Hippocampal formation (tissue), 2 donors: Measurements from ENCODE around the gene C11orf21.

Experiments used
- DNase-seq, 2 donors: peaks; one replicate each; lab custom pipeline; 2025; lab: John Stamatoyannopoulos, UW

C11orf21 gene

DNA sequence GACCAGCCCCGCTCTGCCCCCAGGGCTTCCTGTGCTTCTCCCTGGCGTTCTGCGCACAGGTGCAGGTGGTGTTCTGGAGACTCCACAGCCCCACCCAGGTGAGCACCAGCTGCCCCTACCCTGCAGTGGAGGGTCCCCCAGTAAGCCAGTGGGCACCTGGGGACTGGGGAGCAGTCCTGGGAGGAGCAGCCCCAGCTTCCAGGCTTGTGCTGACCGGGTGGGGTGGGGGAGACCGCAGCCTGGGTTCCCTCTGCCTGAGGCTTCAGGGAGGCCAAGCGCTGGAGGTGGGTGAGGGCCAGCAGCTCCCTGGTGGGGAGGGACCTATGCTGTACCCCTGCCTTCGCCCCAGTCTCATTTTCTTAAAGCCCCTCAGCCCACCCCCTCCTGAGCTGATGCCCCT is 7.0 kb upstream of the C11orf21 start:
- DNase-seq = no peak

DNA sequence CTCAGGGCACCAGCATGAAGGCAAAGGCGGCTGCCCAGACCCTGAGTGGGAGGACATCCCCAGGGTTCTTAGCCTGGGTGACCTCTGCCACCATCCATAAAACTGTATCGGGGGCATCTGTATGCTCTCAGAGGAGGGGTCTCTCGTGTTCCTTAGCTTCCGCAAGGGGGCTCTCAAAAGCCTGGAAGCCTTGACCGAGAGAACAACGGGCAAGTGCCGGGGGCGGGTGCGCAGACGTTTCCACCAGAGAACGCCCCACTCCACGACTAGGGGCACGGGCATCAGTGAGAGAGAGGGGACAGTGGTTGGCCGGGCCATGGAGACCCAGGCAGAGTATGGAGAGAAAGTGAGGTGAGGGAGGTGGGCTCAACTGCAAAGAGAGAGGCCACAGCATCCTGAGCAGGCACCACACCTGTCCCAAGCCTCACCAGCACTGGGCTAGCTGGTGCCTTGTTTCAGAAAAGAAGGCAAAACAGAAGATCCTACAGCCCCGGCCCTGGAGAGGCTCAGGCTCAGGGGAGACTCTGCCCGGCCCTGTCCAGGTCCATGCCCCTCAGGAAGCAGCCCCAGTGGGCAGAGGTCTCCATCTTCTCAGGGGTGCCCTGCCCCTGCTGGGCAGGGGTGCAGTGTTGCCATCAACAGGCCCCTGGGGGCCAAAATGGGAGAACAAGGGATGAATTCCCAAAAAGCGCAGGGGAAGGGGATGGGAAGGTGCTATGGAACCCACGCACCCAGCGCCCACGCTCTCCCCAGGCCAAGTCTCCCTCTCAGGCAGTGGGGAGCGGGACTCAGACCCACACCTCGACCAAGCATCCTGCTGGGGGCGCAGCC is 6.0 kb upstream of the C11orf21 start:
- no peak for DNase-seq

DNA sequence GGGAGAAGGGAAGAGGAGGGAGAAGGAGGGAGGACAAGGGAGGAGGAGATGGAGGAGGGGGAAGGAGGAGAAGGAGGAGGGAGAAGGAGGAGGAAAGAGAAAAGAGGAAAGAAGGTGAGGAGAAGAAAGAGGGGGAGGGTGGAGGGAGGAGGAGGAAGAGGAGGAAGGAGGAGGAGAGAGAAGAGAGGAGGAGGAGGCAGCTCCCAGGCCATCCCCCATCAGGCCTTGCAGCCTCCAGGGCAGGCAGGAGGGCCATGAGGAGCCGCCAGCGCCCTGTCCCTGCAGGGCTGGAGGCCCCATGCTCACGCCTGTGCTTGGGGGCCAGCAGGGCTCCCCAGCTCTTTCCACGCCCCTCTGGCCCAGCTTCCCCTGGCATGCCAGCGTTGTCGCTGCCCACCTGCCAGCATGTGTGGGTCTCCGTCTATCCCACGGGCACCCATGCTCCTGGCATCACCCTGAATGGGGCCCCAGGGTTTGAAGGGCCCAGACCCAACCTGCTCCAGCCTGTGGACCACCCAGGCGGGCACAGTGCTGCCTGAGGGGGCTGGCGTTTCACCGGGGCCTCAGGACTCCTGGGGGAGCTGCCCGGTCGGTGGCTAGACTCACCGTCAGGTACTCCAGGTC is 5.3 kb upstream of the C11orf21 start:
- DNase-seq = no peak

DNA sequence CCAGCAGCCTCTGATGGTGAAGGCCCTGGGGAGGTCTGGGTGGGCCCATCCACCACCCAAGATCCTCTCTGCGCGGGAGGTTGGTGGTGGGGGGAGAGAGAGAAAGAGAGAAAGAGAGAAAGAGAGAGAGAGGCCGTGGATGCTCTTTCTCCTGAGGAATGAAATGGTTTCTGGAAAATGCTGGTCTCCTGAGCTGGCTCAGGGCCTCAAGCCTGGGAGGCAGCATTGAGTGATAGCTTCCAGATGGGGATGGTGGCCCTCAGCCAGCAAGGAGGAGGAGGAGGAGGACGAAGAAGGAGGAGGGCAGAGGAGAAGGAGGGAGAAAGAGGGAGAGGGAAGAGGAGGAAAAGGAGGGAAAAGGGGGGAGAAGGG is 4.7 kb upstream of the C11orf21 start:
- DNase-seq = no peak

DNA sequence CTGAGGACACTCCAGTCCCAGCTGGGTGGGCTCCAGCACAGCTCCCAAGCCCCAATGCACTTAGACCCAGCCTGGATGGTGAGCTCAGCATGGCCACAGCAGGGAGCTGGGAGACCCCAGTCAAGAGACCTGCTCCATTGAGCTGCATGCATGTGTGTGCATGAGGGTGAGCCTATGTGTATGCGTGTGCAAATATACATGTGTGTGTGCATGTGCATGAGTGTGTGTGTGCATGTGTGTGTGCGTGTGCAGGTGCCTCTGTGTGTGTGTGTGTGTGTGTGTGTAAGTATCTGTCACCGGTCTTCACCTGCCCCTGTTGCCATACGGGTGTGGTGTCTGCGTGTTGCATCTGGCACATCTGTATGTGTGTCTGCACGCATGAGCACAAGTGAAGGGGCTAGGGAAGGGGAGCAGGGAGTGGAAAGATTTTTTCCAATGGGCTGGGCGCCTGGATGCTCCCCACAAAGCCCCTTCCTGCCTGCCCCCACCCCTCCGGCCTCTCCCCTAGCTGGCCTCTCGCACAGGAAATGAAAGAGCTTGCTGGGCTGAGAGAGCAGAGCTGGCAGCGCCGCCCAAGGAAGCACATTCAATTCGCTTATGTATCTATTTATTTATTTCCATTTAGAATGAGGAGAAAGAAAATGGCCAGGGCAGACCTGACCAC is 4.2 kb upstream of the C11orf21 start:
- no peak for DNase-seq

DNA sequence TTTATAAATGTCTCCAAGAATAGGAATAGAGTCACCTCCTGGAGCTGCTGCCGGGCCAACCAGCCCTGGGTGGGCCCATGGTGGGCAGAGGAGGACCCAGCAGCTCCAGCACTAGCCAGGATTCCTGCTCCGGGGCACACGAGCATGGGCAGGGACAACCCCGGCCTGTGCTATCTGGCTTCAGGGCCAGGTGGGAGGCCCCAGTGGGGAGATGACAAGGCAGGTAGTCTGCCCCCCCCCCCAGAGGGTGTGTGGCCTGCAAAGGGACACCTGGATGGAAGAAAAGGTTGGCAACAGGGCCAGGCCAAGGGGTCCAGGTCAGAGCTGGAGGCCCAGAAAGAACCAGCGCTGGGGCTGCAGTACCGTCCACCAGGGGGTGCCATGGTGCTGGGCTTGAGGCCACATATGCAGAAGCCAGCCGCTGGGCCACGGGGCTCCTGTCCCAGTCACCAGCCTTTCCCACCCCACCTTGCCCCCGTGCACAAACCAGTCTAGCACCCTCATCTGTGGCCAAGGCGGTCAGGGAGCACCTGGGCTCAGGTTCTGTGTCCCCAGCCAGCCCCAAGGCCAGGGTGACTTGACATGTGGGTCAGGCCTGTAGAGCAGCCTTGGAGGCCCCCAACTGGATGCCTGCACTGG is 3.5 kb upstream of the C11orf21 start:
- DNase-seq = peak; percentile 41 to 64

DNA sequence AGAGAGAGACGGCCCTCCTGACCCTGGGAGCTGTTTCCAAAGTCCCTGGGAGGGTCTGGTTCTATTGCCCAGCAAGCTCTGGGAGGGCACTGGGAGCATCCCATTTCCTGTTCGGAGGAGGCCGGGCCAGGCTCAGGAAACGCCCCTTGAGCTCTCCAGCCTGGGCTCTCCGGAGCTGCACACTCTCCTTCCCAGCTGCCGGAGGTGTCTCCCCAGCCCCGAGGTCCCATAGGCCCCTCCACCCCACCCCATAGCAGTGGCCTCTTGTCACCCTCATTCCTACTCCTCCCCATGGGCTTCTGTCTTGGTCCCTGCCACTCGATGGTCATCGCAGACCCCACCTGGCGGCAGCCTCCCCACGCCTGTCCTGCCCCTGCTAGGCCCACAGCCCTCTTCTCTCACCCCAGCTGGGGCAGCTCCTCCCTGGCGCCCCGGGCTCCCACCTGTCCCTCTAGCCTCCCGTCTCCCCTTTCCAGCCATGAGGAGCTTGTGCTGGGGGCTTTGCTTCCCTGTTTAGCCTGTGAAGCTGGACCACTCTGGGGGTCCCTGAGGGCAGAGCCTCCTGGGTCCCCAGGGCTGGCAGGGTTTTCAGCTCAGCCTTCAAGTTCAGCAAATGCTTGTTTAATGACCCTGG is 2.9 kb upstream of the C11orf21 start:
- DNase-seq = no peak

DNA sequence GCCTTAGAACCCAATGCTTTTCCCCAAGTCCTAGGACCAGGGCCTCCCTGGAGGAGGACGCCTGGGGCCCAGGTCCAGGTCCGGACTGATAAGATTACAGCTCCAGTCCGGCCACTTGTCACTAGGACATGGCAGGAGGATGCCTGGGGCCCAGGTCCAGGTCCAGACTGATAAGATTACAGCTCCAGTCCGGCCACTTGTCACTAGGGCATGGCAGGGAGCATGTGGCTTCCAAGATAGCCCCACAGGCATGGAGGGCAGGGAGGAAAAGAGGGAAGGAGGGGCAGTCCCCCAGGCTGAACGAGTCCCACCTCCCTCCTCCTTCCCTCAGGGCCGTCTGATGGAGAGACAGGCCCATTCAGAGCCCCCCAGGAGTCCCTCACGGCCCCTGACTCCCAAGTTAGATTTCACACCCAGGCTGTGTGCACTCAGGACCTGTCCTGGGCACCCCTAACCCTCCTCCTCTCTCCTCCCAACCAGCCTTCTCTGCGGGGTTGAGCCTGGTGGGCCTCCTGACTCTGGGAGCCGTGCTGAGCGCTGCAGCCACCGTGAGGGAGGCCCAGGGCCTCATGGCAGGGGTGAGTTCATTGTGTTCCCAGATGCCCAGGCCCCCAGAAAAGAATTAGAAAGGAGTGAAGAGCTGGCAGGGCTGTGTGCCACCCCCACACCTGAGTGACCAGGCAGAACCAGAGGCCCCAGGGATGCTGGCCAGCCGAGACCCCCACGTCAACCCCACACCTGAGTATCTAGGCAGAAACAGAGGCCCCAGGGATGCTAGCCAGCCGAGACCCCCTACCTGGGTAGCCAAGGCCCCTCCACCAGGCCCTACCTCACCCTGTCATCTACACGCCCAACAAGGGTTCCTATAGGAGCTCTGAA is 2.1 kb upstream of the C11orf21 start:
- DNase-seq = no peak

DNA sequence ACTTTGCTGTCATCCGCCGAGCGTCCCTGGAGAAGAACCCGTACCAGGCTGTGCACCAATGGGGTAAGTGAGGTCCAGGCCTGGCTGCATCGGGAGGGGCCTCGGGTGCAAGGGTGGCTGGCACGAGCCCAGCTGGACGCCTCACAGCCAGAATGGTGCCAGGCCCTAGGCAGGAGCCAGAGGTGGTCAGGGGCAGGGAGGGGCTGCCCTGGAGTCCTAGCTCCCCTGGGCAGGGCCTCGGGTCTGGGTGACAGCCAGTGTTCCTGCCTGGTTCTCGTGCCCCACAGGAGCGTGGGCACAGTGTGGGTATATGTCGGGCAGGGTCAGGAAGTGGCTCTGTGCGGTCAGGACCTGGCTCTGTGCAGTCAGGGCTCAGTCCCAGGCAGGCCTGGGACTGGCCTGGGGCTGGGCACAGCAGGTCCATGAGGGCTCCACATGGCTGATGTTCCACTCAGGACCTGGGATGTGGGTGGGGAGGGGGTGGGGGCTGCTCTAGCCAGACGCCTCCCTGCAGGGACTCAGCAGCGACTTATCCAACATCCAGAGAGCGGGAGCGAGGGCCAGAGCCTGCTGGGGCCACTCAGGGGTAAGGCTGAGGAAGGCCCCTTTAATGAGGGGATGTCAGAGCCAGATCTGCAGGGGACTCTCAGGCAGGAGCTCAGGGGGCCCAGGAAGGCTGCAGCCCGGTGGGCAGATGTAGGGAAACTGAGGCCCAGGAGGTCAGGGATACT is 1.3 kb upstream of the C11orf21 start:
- DNase-seq = peak in 1 of 2 donors; percentile 17

DNA sequence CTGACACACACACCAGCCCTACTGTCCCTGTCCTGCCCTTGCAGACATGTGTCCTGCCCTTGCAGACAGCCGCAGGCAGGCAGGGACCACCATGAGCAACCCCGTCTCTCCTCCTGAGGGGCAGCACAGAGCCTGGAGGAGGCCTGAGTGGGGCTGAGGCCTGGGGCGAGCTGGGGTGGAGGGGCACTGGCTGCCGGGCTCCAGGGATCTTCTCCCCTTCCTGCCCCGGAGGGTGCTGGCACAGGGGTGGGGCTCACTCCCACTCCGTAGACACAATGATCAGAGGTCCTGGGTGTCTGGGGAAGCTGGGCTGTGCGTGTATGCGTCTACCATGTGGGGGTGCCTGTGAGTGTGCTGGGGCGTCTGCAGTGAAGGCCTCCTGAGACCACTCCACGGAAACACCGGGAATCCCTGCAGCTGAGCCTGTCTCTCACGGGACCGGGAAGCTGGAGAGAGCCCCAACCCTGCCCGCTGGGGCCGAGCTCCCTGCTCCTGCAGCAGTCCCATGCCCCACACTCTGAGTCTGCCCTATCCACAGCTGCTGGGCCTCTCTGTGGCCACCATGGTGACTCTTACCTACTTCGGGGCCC is 683 bp upstream of the C11orf21 start:
- DNase-seq = no peak

DNA sequence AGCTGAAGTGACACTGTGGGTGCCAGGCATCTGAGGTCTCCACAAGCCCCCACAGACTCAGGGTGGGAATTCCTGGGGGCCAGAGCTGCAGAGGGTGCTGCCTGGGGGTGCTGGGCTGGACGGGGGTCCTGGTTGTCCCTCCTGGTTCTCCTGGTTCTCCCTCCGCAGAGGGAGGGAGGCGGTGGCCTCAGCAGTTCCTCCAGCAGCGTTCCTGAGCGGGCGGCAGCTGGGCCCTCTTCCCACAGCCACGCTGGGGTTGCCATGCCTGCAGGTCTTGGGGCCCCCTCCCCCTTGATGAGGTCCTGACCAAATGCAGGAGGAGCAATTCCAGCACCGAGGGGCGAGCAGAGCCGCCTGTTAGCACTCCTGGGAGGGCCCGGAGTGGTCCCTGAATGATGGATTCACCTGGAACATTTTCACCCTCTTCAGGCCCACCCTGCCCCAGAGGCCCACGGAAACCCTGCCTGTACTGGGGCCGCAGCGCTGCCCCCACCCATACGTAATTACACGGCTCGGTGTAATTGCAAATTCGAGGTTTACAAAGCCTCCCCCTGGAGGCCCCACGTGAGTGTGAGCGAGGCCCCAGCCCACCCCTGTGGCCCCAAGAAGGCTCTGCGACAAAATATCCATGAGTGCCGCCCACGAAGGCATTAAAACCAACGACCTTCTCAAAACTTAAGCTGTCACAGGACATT is 635 bp downstream of the C11orf21 start:
- no peak for DNase-seq

DNA sequence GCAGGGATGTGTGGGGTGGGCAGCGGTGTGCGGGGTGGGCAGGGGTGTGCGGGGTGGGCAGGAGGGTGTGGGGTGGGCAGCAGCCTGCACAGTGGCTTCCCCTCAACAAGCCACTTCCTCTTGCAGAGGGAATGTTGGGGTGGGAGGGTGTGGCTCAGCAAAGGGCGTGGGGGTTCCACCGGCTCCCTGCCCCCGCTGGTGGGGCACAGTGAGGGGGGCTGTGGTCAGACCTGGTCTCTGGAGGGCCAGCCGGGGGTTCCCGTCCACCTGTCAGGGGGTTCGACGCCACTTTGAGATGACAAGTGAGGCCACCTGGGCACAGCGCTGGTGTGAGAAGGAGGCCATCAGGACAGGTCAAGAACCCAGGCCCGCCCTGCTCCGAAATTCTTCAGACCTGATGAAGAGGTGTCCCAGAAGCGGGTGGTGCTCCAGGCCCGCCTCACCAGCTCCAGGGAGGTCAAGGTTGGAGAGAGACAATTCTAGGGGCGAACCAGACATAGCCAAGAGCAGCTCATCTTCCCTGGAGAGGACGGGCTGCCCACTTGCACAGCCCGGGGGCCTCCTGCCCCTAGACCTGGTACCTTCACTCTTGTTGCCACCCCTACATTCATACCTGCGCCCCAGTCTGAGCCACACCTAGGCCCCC is 1.3 kb downstream of the C11orf21 start:
- no peak for DNase-seq

DNA sequence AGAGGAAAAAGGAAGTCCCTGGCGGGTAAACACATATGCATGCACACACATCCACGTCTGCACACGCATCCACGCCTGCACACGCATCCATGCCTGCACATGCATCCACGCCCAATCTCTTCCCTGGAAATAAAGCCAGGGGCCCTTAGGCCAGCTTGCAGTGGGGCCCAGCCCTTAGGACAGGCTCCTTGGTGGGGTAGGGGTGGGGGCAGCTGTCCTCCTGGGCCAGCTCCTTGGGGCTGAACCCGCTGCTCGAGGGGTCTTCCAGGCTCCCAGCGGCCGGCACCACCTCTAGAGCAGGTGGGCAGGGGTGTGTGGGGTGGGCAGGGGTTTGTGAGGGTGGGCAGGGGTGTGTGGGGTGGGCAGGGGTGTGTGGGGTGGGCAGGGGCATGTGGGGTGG is 1.9 kb downstream of the C11orf21 start:
- no peak for DNase-seq

DNA sequence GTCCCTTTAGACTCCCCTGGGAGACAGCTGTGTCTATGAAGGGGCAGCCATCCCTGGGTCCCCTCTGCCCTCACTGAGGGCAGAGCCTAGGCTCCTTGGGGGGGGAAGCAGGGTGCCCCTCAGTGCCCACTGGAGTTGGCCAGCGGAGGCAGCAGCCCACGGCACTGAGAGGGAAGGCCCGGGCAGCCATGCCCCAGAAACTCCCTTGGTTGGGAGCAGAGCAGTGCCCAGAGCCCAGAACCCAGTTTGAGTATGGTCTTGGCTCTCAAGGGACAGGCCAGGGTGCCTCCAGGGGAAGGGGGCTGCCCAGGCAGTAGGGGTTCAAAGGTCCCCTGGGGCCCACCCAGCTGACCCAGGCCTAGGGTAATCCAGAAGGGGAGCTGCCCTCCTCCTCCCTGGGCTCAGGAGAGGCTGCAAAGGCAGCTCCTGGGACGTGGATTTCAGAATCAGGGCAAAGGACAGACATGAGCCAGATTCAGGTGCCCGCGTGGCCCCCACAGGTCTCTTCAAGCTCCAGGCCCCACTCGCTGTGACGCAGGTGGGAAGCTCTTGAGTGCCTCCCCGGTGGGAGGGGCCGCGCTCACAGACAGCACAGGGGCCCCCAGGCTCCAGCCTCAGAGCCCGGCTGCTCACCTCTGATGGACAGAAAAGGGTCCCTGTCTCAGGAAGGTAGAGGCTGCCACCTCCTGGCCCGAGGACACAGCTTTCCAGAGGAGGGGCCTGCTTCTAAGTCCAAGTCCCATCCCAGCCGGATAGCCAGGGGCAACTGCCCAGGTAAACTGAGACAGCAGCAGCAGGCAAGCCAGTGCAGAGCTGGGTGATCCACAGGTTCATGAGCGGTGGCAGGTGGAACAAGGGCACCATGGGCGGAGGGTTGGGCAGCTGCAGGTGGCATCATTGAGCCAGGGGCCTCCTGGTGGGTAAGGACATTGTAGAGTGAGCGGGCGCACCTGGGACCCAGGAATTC is 2.6 kb downstream of the C11orf21 start:
- no peak for DNase-seq

DNA sequence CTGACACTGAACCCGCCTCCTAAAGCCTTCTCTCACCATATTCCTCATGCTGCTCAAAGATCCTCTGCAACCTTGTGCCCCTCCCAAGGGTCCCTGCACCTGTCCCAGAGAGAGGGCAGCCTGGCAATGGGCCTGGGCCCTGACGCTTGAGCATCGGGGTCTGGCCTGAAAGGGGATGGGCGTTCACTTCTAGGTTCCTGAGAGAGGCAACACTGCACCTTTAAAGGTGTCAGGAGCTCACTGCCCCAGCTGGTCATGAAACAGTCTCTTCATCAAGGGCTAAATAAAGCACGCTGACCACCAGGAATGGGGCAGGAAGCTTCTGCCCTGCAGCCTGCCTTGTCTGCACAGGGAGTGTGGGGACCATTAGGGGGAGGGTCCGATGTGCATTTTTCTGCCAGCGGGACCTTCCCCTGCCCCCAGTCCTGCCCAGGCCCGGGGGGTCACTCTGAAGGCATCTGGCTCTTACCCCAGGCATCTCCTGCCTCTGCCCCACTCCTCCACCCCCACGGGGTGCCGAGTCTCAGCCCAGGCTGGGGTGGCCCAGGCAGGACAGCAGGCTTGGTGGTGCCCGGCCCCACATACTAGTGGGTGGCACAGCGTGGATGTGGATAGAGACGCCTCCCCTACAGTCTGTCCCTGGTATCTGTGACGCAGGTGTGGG is 3.5 kb downstream of the C11orf21 start:
- DNase-seq = no peak

DNA sequence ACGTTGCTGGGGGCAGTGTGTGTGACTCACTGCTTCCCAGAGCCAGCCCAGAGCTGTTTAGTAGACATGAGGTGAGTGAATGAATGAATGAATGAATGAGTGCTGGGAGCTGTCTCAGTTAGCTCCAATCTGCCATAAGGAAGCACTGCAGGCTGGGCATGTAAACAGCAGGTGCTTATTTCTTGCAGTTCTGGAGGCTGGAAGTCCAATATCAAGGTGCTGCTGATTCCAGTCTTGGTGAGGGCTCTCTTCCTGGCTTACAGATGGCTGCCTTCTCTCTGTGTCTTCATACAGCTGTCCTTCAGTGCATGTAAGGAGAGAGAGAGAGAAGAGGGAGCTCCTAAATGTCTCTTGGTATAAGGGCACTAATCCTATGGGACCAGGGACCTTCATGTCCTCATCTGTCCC is 4.1 kb downstream of the C11orf21 start:
- DNase-seq = no peak
